ENCODE measurements around the gene POLR2A.

Gene POLR2A

GRCh38 chr17:7502987-7503386 lies 18.8 kb downstream of the POLR2A start:
- no peak for DNase-seq (ENCODE audit: low read depth, low spot score)

- DNase-seq (ENCODE audit: low read depth, low spot score), result no peak
Measured at GRCh38 chr17:7503521-7503920, 19.4 kb downstream of the POLR2A start.

GRCh38 chr17:7508145-7508544 lies 24.0 kb downstream of the POLR2A start:
- no peak for DNase-seq (ENCODE audit: low read depth, low spot score)

- no peak for DNase-seq (ENCODE audit: low read depth, low spot score)
Measured at GRCh38 chr17:7508846-7509245, 24.7 kb downstream of the POLR2A start.

- DNase-seq (ENCODE audit: low read depth, low spot score), result no peak
Measured at GRCh38 chr17:7509937-7510336, 25.8 kb downstream of the POLR2A start.

GRCh38 chr17:7511108-7511507 lies 26.9 kb downstream of the POLR2A start:
- no peak for DNase-seq (ENCODE audit: low read depth, low spot score)

- no peak for DNase-seq (ENCODE audit: low read depth, low spot score)
Measured at GRCh38 chr17:7512105-7512504, 27.9 kb downstream of the POLR2A start.

GRCh38 chr17:7512824-7513540 lies 28.8 kb downstream of the POLR2A start:
- DNase-seq (ENCODE audit: low read depth, low spot score), result no peak

- no peak for DNase-seq (ENCODE audit: low read depth, low spot score)
Measured at GRCh38 chr17:7513850-7514419, 29.8 kb downstream of the POLR2A start.

- no peak for DNase-seq (ENCODE audit: low read depth, low spot score)
Measured at GRCh38 chr17:7515911-7516610, 31.9 kb downstream of the POLR2A start.

GRCh38 chr17:7523033-7523432 lies 38.9 kb downstream of the POLR2A start:
- DNase-seq (ENCODE audit: low read depth, low spot score), result no peak

GRCh38 chr17:7528842-7529241 lies 44.7 kb downstream of the POLR2A start:
- DNase-seq (ENCODE audit: low read depth, low spot score), result no peak

GRCh38 chr17:7530023-7530900 lies 46.1 kb downstream of the POLR2A start:
- DNase-seq (ENCODE audit: low read depth, low spot score), result no peak

- DNase-seq (ENCODE audit: low read depth, low spot score), result no peak
Measured at GRCh38 chr17:7538050-7538449, 53.9 kb downstream of the POLR2A start.

GRCh38 chr17:7538891-7539545 lies 54.9 kb downstream of the POLR2A start:
- no peak for DNase-seq (ENCODE audit: low read depth, low spot score)

GRCh38 chr17:7541074-7541621 lies 57.0 kb downstream of the POLR2A start:
- DNase-seq (ENCODE audit: low read depth, low spot score), result no peak

GRCh38 chr17:7544911-7545310 lies 60.7 kb downstream of the POLR2A start:
- no peak for DNase-seq (ENCODE audit: low read depth, low spot score)

- DNase-seq (ENCODE audit: low read depth, low spot score), result no peak
Measured at GRCh38 chr17:7548585-7549400, 64.6 kb downstream of the POLR2A start, which contains the start of gene TNFSF12. TNFSF12 (plus strand) TSS chr17:7549058; CDS start chr17:7549154, 96 bp downstream.
